NCI-H2081 treated with DMSO at 0.1 percent for 48 hours (cell line): ENCODE measurements around the gene CLTC.

Experiments
- DNase-seq: peaks from one replicate; lab custom pipeline; 2025; lab: John Stamatoyannopoulos, UW

The CLTC gene

GRCh38 chr17:59680314-59680713, 60.6 kb downstream of the CLTC start:
- DNase-seq: no peak

- DNase-seq: no peak
These were observed 63.6 kb downstream of the CLTC start for GRCh38 chr17:59683283-59683682.

GRCh38 chr17:59684967-59685366, 65.3 kb downstream of the CLTC start:
- no peak for DNase-seq

GRCh38 chr17:59688008-59688407, 68.3 kb downstream of the CLTC start:
- DNase-seq: no peak

GRCh38 chr17:59688496-59688895, 68.8 kb downstream of the CLTC start:
- DNase-seq: no peak

- no peak for DNase-seq
These were observed 73.9 kb downstream of the CLTC start for GRCh38 chr17:59693582-59693981.

GRCh38 chr17:59694344-59694743, 74.6 kb downstream of the CLTC start:
- no peak for DNase-seq

GRCh38 chr17:59695945-59696681, 76.4 kb downstream of the CLTC start:
- no peak for DNase-seq

GRCh38 chr17:59696682-59697277, 77.1 kb downstream of the CLTC start:
- no peak for DNase-seq

GRCh38 chr17:59698143-59698542, 78.4 kb downstream of the CLTC start:
- no peak for DNase-seq

- DNase-seq: no peak
These were observed 79.5 kb downstream of the CLTC start for GRCh38 chr17:59699218-59699617.

- DNase-seq: no peak
These were observed 80.1 kb downstream of the CLTC start for GRCh38 chr17:59699786-59700185.

GRCh38 chr17:59702304-59702703, 82.6 kb downstream of the CLTC start:
- no peak for DNase-seq

GRCh38 chr17:59707149-59707970, 87.7 kb downstream of the CLTC start, which contains the start of the genes PTRH2 and VMP1:
TSS of gene PTRH2 (minus strand) at chr17:59707430. CDS start at chr17:59697978, 9,452 bp downstream.
TSS of gene VMP1 (plus strand) at chr17:59707654. CDS start at chr17:59731447, 23,793 bp downstream.
- peak; percentile 99 for DNase-seq

GRCh38 chr17:59707971-59708430, 88.3 kb downstream of the CLTC start:
- no peak for DNase-seq

- DNase-seq: no peak
These were observed 92.2 kb downstream of the CLTC start for GRCh38 chr17:59711936-59712335.

GRCh38 chr17:59712862-59713261, 93.2 kb downstream of the CLTC start:
- no peak for DNase-seq

- no peak for DNase-seq
These were observed 94.6 kb downstream of the CLTC start for GRCh38 chr17:59714255-59714654.

- DNase-seq: no peak
These were observed 96.7 kb downstream of the CLTC start for GRCh38 chr17:59716427-59716826.

GRCh38 chr17:59719526-59719925, 99.8 kb downstream of the CLTC start:
- no peak for DNase-seq

GRCh38 chr17:59722623-59723022, 102.9 kb downstream of the CLTC start:
- DNase-seq: no peak

- no peak for DNase-seq
These were observed 103.3 kb downstream of the CLTC start for GRCh38 chr17:59723041-59723440.

GRCh38 chr17:59723607-59724006, 103.9 kb downstream of the CLTC start:
- no peak for DNase-seq
